Hepatocyte (in vitro differentiated cells): Measurements from ENCODE around the gene AGAP1.

Experiments
- CTCF ChIP-seq: fragments of 200-600 bp; sonication (generic); IDR thresholded peaks from 2 replicates; pipeline ENCODE4 v1.5.1; 2016; ENCODE audit warnings: antibody characterized with exemption, mild to moderate bottlenecking; ENCODE audit not compliant: poor library complexity
- EZH2 ChIP-seq: fragments of 200-600 bp; sonication (generic); IDR thresholded peaks from 2 replicates; pipeline ENCODE4 v1.6.1; 2016; ENCODE audit warnings: antibody characterized with exemption, mild to moderate bottlenecking, borderline replicate concordance
- EZH2phosphoT487 ChIP-seq: fragments of 200-600 bp; sonication (generic); IDR thresholded peaks from one replicate; pipeline ENCODE4 v1.6.1; 2018; ENCODE audit warnings: antibody characterized with exemption, mild to moderate bottlenecking, low read depth, moderate library complexity; ENCODE audit not compliant: unreplicated experiment, severe bottlenecking

- TF ChIP-seq CTCF: no peak
- TF ChIP-seq EZH2: no peak
- TF ChIP-seq EZH2phosphoT487: no peak
Measured at GRCh38 chr2:235672720-235673119, 178.9 kb downstream of the AGAP1 start.
